Medulla oblongata (tissue), 1 donor: ENCODE measurements around the gene DUOX2.

Source experiments
- DNase-seq: peaks from one replicate; pipeline ENCODE4 v3.0.0-alpha.2; 2015; ENCODE audit errors: extremely low spot score

The DUOX2 gene

GRCh38 chr15:45114076-45114750 is at the start of gene DUOX2, which contains the start of gene DUOXA2:
Gene DUOX2 (minus strand): TSS chr15:45114172. CDS start chr15:45113411, 761 bp downstream.
Gene DUOXA2 (plus strand): TSS chr15:45114326. CDS start chr15:45114606, 280 bp downstream.
- DNase-seq: no peak

- no peak for DNase-seq
Observed at GRCh38 chr15:45163508-45163856, 49.5 kb upstream of the DUOX2 start.

- DNase-seq: peak; percentile 91
Observed at GRCh38 chr15:45162771-45163507, 49.0 kb upstream of the DUOX2 start.

GRCh38 chr15:45161666-45162065 is 47.7 kb upstream of the DUOX2 start:
- no peak for DNase-seq

- DNase-seq: peak; percentile 86
Observed at GRCh38 chr15:45157974-45158373, 44.0 kb upstream of the DUOX2 start.

- DNase-seq: no peak
Observed at GRCh38 chr15:45156744-45157455, 42.9 kb upstream of the DUOX2 start.

- no peak for DNase-seq
Observed at GRCh38 chr15:45155739-45156138, 41.8 kb upstream of the DUOX2 start.

GRCh38 chr15:45151998-45152828 is 38.2 kb upstream of the DUOX2 start:
- DNase-seq: no peak

GRCh38 chr15:45150997-45151396 is 37.0 kb upstream of the DUOX2 start:
- DNase-seq: no peak

GRCh38 chr15:45150481-45150880 is 36.5 kb upstream of the DUOX2 start:
- DNase-seq: no peak

- DNase-seq: no peak
Observed at GRCh38 chr15:45149060-45149459, 35.1 kb upstream of the DUOX2 start.

GRCh38 chr15:45148076-45149059 is 34.4 kb upstream of the DUOX2 start:
- DNase-seq: no peak

- no peak for DNase-seq
Observed at GRCh38 chr15:45147606-45148005, 33.6 kb upstream of the DUOX2 start.

- DNase-seq: no peak
Observed at GRCh38 chr15:45146405-45146804, 32.4 kb upstream of the DUOX2 start.

GRCh38 chr15:45144775-45145174 is 30.8 kb upstream of the DUOX2 start:
- no peak for DNase-seq

GRCh38 chr15:45143946-45144345 is 30.0 kb upstream of the DUOX2 start:
- no peak for DNase-seq

GRCh38 chr15:45143056-45143455 is 29.1 kb upstream of the DUOX2 start:
- DNase-seq: no peak

GRCh38 chr15:45141386-45141785 is 27.4 kb upstream of the DUOX2 start:
- DNase-seq: no peak

- no peak for DNase-seq
Observed at GRCh38 chr15:45140557-45141250, 26.7 kb upstream of the DUOX2 start.

- DNase-seq: no peak
Observed at GRCh38 chr15:45139770-45140169, 25.8 kb upstream of the DUOX2 start.
